Trophoblast cell (in vitro differentiated cells and primary cell): ENCODE measurements around the gene SLC35B2.

ENCODE experiments used
- DNase-seq, 2 donors: peaks; one replicate each; pipeline ENCODE4 v3.0.0-alpha.2; 2016
- H2AFZ ChIP-seq: 2 replicates; pipeline ENCODE4 v1.6.1; 2013; ENCODE audit warnings: low read length, moderate library complexity, mild to moderate bottlenecking; ENCODE audit not compliant: insufficient read depth, poor library complexity
- H2AK5ac ChIP-seq: 2 replicates; pipeline ENCODE4 v1.6.1; 2013; ENCODE audit warnings: mild to moderate bottlenecking, low read length
- H2BK120ac ChIP-seq: 2 replicates; pipeline ENCODE4 v1.6.1; 2013; ENCODE audit warnings: low read length, mild to moderate bottlenecking, moderate library complexity; ENCODE audit not compliant: insufficient read depth, poor library complexity
- H2BK12ac ChIP-seq: 2 replicates; pipeline ENCODE4 v1.6.1; 2013; ENCODE audit warnings: mild to moderate bottlenecking, low read length, moderate library complexity
- H2BK5ac ChIP-seq: 2 replicates; pipeline ENCODE4 v1.6.1; 2013; ENCODE audit warnings: low read length, low read depth, moderate library complexity, mild to moderate bottlenecking; ENCODE audit not compliant: poor library complexity
- H3K14ac ChIP-seq: 2 replicates; pipeline ENCODE4 v1.6.1; 2013; ENCODE audit warnings: mild to moderate bottlenecking, low read length
- H3K18ac ChIP-seq: 2 replicates; pipeline ENCODE4 v1.6.1; 2013; ENCODE audit warnings: mild to moderate bottlenecking, low read length
- H3K23ac ChIP-seq: 2 replicates; pipeline ENCODE4 v1.6.1; 2013; ENCODE audit warnings: low read length
- H3K27ac ChIP-seq: 2 replicates; pipeline ENCODE4 v1.5.1; 2013; ENCODE audit warnings: low read depth, mild to moderate bottlenecking, inconsistent platforms, low read length, moderate library complexity
- H3K27me3 ChIP-seq: 2 replicates; pipeline ENCODE4 v1.6.1; 2013; ENCODE audit warnings: inconsistent platforms, mild to moderate bottlenecking, low read length, moderate library complexity; ENCODE audit not compliant: insufficient read depth
- H3K36me3 ChIP-seq, 2 experiments: 1 replicate in 1 of 2; 2 replicates in 1 of 2; pipeline ENCODE4 v1.6.1; 2013; ENCODE audit warnings: low read length in 2 of 2, mild to moderate bottlenecking in 2 of 2, moderate library complexity in 1 of 2; ENCODE audit not compliant: insufficient read depth in 2 of 2, control insufficient read depth in 1 of 2
- H3K4ac ChIP-seq: 2 replicates; pipeline ENCODE4 v1.6.1; 2013; ENCODE audit warnings: low read depth, mild to moderate bottlenecking, low read length, moderate library complexity
- H3K4me1 ChIP-seq, 2 experiments: 1 replicate in 1 of 2; 2 replicates in 1 of 2; pipeline ENCODE4 v1.6.1; 2013; ENCODE audit warnings: low read length in 2 of 2, mild to moderate bottlenecking in 2 of 2, moderate library complexity in 1 of 2; ENCODE audit not compliant: insufficient read depth in 2 of 2, control insufficient read depth in 1 of 2
- H3K4me2 ChIP-seq: 2 replicates; pipeline ENCODE4 v1.6.1; 2013; ENCODE audit warnings: inconsistent platforms, mild to moderate bottlenecking, low read length, moderate library complexity
- H3K4me3 ChIP-seq: 2 replicates; pipeline ENCODE4 v1.5.1; 2013; ENCODE audit warnings: mild to moderate bottlenecking, low read depth, low read length, inconsistent platforms
- H3K79me1 ChIP-seq: one replicate; pipeline ENCODE4 v1.6.1; 2013; ENCODE audit warnings: low read length
- H3K79me2 ChIP-seq: 2 replicates; pipeline ENCODE4 v1.6.1; 2013; ENCODE audit warnings: low read length, mild to moderate bottlenecking; ENCODE audit not compliant: control insufficient read depth, insufficient read depth, poor library complexity
- H3K9ac ChIP-seq: 2 replicates; pipeline ENCODE4 v1.6.1; 2013; ENCODE audit warnings: mild to moderate bottlenecking, low read length
- H3K9me3 ChIP-seq: 2 replicates; pipeline ENCODE4 v1.6.1; 2013; ENCODE audit warnings: low read depth, mild to moderate bottlenecking, control low read depth, inconsistent platforms, low read length; ENCODE audit not compliant: insufficient read depth
- H4K12ac ChIP-seq: 2 replicates; pipeline ENCODE4 v1.6.1; 2013; ENCODE audit warnings: low read depth, mild to moderate bottlenecking, low read length, moderate library complexity
- H4K8ac ChIP-seq: 2 replicates; pipeline ENCODE4 v1.6.1; 2013; ENCODE audit warnings: low read depth, mild to moderate bottlenecking, low read length, moderate library complexity
- H4K91ac ChIP-seq: one replicate; pipeline ENCODE4 v1.6.1; 2013; ENCODE audit warnings: low read depth, mild to moderate bottlenecking, low read length, moderate library complexity
- WGBS: extraction: QIAGEN DNeasy Blood & Tissue Kit; methylation state at CpG from one replicate; pipeline ENCODE4 v1.1.7; 2013; ENCODE audit warnings: missing lambda C conversion rate; ENCODE audit not compliant: insufficient read length, insufficient coverage; ENCODE audit errors: extremely low coverage; 5-methylcytosine and 5-hydroxymethylcytosine counted together

SLC35B2 gene

GRCh38 chr6:44264154-44265006, 7.1 kb upstream of the SLC35B2 start:
- peaks cover 11 to 14% of the 10 kb centered on the region in 2 experiments for H3K36me3 ChIP-seq
- peak overlapping the region; percentile 99 for H3K4me2 ChIP-seq
- peaks cover 3% of the 10 kb centered on the region for H3K79me2 ChIP-seq
- H3K9me3 ChIP-seq = no peaks in the 10 kb centered on the region
- peaks cover 12% of the 10 kb centered on the region for H3K27me3 ChIP-seq
- no peak overlapping the region for H2BK12ac ChIP-seq
- H3K23ac ChIP-seq = no peak overlapping the region
- WGBS = no CpG with 5 or more reads among the region's 13 CpGs
- peak overlapping the region; percentile 44 for H3K27ac ChIP-seq
- peak overlapping the region; percentile 41 for H2AFZ ChIP-seq
- peak overlapping the region; percentile 67 for H3K18ac ChIP-seq
- H3K4me1 ChIP-seq = peaks cover 23 to 24% of the 10 kb centered on the region in 2 experiments
- H3K4me3 ChIP-seq = peak overlapping the region; percentile 87
- peak overlapping the region; percentile 75 for H3K9ac ChIP-seq
- peak in 1 of 2 donors; percentile 26 for DNase-seq
- no peak overlapping the region for H2BK5ac ChIP-seq
- peak overlapping the region; percentile 13 for H4K12ac ChIP-seq
- H4K8ac ChIP-seq = peak overlapping the region; percentile 5
- H3K4ac ChIP-seq = peak overlapping the region; percentile 21
- H2AK5ac ChIP-seq = peak overlapping the region; percentile 35
- peak overlapping the region; percentile 13 for H3K14ac ChIP-seq
- peaks cover 8% of the 10 kb centered on the region for H3K79me1 ChIP-seq
- H4K91ac ChIP-seq = peak overlapping the region; percentile 6
- peak overlapping the region; percentile 1 for H2BK120ac ChIP-seq

GRCh38 chr6:44263354-44264100, 6.2 kb upstream of the SLC35B2 start:
- no peak for DNase-seq
- no CpG with 5 or more reads among the region's 9 CpGs for WGBS

GRCh38 chr6:44262467-44263353, 5.4 kb upstream of the SLC35B2 start:
- H3K4me1 ChIP-seq = peaks cover 23 to 25% of the 10 kb centered on the region in 2 experiments
- peaks cover 8% of the 10 kb centered on the region for H3K79me1 ChIP-seq
- WGBS = no CpG with 5 or more reads among the region's 7 CpGs
- peaks cover 3% of the 10 kb centered on the region for H3K79me2 ChIP-seq
- H2BK120ac ChIP-seq = no peak overlapping the region
- no peak overlapping the region for H2AFZ ChIP-seq
- H4K8ac ChIP-seq = peak overlapping the region; percentile 33
- H2AK5ac ChIP-seq = peak overlapping the region; percentile 44
- peak overlapping the region; percentile 38 for H3K18ac ChIP-seq
- no peak overlapping the region for H2BK12ac ChIP-seq
- H3K4me3 ChIP-seq = no peak overlapping the region
- H2BK5ac ChIP-seq = peak overlapping the region; percentile 4
- H3K23ac ChIP-seq = no peak overlapping the region
- no peaks in the 10 kb centered on the region for H3K9me3 ChIP-seq
- H3K36me3 ChIP-seq = peaks cover 19 to 23% of the 10 kb centered on the region in 2 experiments
- no peak overlapping the region for H3K27ac ChIP-seq
- H4K91ac ChIP-seq = no peak overlapping the region
- H3K9ac ChIP-seq = peak overlapping the region; percentile 13
- peak overlapping the region; percentile 99 for H3K4me2 ChIP-seq
- H3K14ac ChIP-seq = no peak overlapping the region
- H3K27me3 ChIP-seq = no peaks in the 10 kb centered on the region
- no peak for DNase-seq
- H3K4ac ChIP-seq = peak overlapping the region; percentile 29
- H4K12ac ChIP-seq = no peak overlapping the region

More at GRCh38 chr6:44263354-44264100, 6.2 kb upstream of the SLC35B2 start:
- H4K91ac ChIP-seq = peak overlapping the region; percentile 13
- no peak overlapping the region for H3K14ac ChIP-seq
- H2BK12ac ChIP-seq = peak overlapping the region; percentile 42
- H2AK5ac ChIP-seq = peak overlapping the region; percentile 26
- H3K79me2 ChIP-seq = peaks cover 3% of the 10 kb centered on the region
- H3K79me1 ChIP-seq = peaks cover 8% of the 10 kb centered on the region
- peak overlapping the region; percentile 38 for H3K18ac ChIP-seq
- H2BK5ac ChIP-seq = peak overlapping the region; percentile 9
- H3K4me1 ChIP-seq = peaks cover 23 to 24% of the 10 kb centered on the region in 2 experiments
- no peak overlapping the region for H3K27ac ChIP-seq
- no peak overlapping the region for H3K23ac ChIP-seq
- H3K27me3 ChIP-seq = peaks cover 3% of the 10 kb centered on the region
- H4K12ac ChIP-seq = no peak overlapping the region
- H3K36me3 ChIP-seq = peaks cover 17 to 20% of the 10 kb centered on the region in 2 experiments
- H2BK120ac ChIP-seq = no peak overlapping the region
- peak overlapping the region; percentile 99 for H3K4me2 ChIP-seq
- H3K4me3 ChIP-seq = no peak overlapping the region
- peak overlapping the region; percentile 29 for H3K4ac ChIP-seq
- H3K9me3 ChIP-seq = no peaks in the 10 kb centered on the region
- peak overlapping the region; percentile 33 for H4K8ac ChIP-seq
- peak overlapping the region; percentile 18 for H3K9ac ChIP-seq
- no peak overlapping the region for H2AFZ ChIP-seq

GRCh38 chr6:44261581-44261980, 4.3 kb upstream of the SLC35B2 start:
- H2AFZ ChIP-seq = no peak overlapping the region
- no peak overlapping the region for H2BK5ac ChIP-seq
- no peaks in the 10 kb centered on the region for H3K9me3 ChIP-seq
- H3K27ac ChIP-seq = no peak overlapping the region
- no peaks in the 10 kb centered on the region for H3K27me3 ChIP-seq
- no peak overlapping the region for H2AK5ac ChIP-seq
- no peak overlapping the region for H2BK12ac ChIP-seq
- no peak overlapping the region for H3K4me3 ChIP-seq
- DNase-seq = no peak
- no peak overlapping the region for H2BK120ac ChIP-seq
- no peak overlapping the region for H4K12ac ChIP-seq
- H3K14ac ChIP-seq = no peak overlapping the region
- no peak overlapping the region for H4K8ac ChIP-seq
- H3K9ac ChIP-seq = no peak overlapping the region
- no peak overlapping the region for H3K4me2 ChIP-seq
- H3K18ac ChIP-seq = no peak overlapping the region
- H3K4ac ChIP-seq = no peak overlapping the region
- no CpG with 5 or more reads among the region's 8 CpGs for WGBS
- peaks cover 24 to 27% of the 10 kb centered on the region in 2 experiments for H3K4me1 ChIP-seq
- H3K23ac ChIP-seq = no peak overlapping the region
- H4K91ac ChIP-seq = no peak overlapping the region
- H3K79me1 ChIP-seq = peaks cover 16% of the 10 kb centered on the region
- H3K36me3 ChIP-seq = peaks cover 19 to 23% of the 10 kb centered on the region in 2 experiments
- peaks cover 11% of the 10 kb centered on the region for H3K79me2 ChIP-seq
